LNCaP clone FGC (cell line): ENCODE data around the gene GPHN.

ENCODE experiments used
- DNase-seq: peaks from one replicate; pipeline ENCODE4 v3.0.0-alpha.2; 2011; ENCODE audit warnings: low read depth
- H3K4me3 ChIP-seq: 2 replicates; pipeline ENCODE4 v1.5.1; 2011; ENCODE audit warnings: mild to moderate bottlenecking, low read depth, low read length, control low read depth
- TF ChIP-seq, protein P1 (sequence below): IDR thresholded peaks from 2 replicates; pipeline ENCODE4 v1.5.1; 2012; ENCODE audit warnings: mild to moderate bottlenecking; ENCODE audit not compliant: control insufficient read depth, insufficient read depth; ENCODE audit errors: extremely low read depth

GPHN gene

GRCh38 chr14:67002994-67003753 lies 495.2 kb downstream of the GPHN start:
- TF ChIP-seq, protein P1, sequence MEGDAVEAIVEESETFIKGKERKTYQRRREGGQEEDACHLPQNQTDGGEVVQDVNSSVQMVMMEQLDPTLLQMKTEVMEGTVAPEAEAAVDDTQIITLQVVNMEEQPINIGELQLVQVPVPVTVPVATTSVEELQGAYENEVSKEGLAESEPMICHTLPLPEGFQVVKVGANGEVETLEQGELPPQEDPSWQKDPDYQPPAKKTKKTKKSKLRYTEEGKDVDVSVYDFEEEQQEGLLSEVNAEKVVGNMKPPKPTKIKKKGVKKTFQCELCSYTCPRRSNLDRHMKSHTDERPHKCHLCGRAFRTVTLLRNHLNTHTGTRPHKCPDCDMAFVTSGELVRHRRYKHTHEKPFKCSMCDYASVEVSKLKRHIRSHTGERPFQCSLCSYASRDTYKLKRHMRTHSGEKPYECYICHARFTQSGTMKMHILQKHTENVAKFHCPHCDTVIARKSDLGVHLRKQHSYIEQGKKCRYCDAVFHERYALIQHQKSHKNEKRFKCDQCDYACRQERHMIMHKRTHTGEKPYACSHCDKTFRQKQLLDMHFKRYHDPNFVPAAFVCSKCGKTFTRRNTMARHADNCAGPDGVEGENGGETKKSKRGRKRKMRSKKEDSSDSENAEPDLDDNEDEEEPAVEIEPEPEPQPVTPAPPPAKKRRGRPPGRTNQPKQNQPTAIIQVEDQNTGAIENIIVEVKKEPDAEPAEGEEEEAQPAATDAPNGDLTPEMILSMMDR, result no peak
- DNase-seq, result no peak

GRCh38 chr14:67004521-67004920 lies 496.6 kb downstream of the GPHN start:
- no peak for DNase-seq
- TF ChIP-seq, protein P1, result no peak
- H3K4me3 ChIP-seq, result no peak overlapping the region

More at GRCh38 chr14:67002994-67003753, 495.2 kb downstream of the GPHN start:
- no peak overlapping the region for H3K4me3 ChIP-seq

GRCh38 chr14:67010602-67011001 lies 502.7 kb downstream of the GPHN start:
- no peak for DNase-seq
- TF ChIP-seq, protein P1, result no peak
- no peak overlapping the region for H3K4me3 ChIP-seq

DNA sequence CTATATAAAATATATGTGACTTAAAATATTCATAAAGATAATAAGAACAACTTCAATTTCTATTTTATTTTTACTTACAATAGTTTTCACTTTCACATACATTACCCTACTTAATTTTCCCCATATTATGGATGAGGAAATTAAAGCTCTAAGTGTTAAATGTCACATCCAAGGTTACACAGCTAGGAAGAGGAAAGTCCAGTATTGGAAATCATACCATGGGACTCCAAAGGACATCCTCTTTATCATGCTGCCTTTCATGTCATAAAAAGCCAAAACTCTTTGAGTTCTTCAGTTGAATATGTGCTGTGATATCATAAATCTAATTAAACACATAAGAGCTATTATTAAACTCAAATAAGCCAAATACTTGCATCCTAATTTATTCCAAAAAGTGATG lies 508.9 kb downstream of the GPHN start:
- no peak for DNase-seq
- TF ChIP-seq, protein P1, result no peak
- no peak overlapping the region for H3K4me3 ChIP-seq

DNA sequence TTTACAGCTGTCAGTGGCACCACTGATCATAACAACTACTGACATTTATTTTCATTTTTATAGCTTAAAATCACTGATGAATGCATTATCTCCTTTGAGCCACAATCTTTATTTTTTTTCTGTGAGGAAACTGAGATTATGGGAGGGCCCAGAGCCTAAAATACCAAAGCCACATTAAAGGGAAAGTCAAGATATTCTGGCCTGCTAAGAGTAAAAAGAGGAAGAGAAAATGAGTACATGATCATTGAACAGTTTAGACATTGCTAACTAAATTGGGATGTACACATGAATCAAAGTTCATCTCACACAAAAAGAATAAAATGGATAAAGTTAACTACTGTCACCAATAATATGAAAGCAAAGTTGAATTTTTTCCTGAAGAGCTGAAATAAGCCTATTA lies 510.8 kb downstream of the GPHN start:
- no peak for DNase-seq
- no peak overlapping the region for H3K4me3 ChIP-seq
- TF ChIP-seq, protein P1, result no peak

DNA sequence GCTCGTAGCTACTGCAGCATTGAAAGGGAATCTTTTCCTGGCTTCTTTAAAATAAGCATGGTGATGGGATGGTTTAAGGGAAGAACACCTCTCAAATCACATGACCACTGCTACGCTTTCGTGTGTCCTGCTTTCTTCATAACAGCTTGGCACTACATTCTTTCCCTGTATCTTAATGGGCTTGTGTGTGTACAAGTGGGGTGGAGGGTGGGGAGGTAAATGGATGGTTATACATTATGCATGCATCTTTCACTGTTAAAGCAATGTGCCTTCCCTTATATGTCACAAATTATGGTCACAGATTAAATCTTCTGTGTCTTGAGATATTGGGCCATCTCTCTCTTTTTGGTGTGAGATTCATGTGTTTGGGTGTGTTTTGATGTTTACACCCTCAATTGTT lies 511.8 kb downstream of the GPHN start:
- TF ChIP-seq, protein P1, result no peak

More for the DNA sequence above, 511.8 kb downstream of the GPHN start:
- no peak for DNase-seq
- H3K4me3 ChIP-seq, result no peak overlapping the region
